Suprapubic skin (tissue), 3 donors: ENCODE measurements around the gene DECR2.

Experiments
- CTCF ChIP-seq, 2 donors: fragments of 200-600 bp in 1 of 2; fragments of 450-650 bp in 1 of 2; sonication (generic) in 1 of 2; IDR thresholded peaks; one replicate each; pipeline ENCODE4 v1.5.1; 2016 to 2019; ENCODE audit warnings: antibody characterized with exemption in 2 of 2, mild to moderate bottlenecking in 1 of 2, moderate library complexity in 1 of 2
- POLR2AphosphoS5 ChIP-seq, 3 donors: sonication (generic); formaldehyde crosslinking; IDR thresholded peaks; one replicate each; pipeline ENCODE4 v1.6.1; 2017; ENCODE audit warnings: antibody characterized with exemption in 3 of 3

- no peak for TF ChIP-seq POLR2AphosphoS5 (IDR thresholded peaks at IDR 0.05)
- TF ChIP-seq CTCF (IDR thresholded peaks at IDR 0.05), result no peak
These were observed 1.6 kb upstream of the DECR2 start for GRCh38 chr16:400061-400591.
